GM23338 (cell line): ENCODE data around the gene VSIG10L. TPM values are rescaled to one million over a fixed set of nuclear protein-coding genes. Genes with fewer than 3 reads are reported as not detected.

Source experiments
- ATAC-seq: fragments of 200-7000 bp; cut with Tn5 transposase; 3 replicates; pipeline ENCODE4 v1.9.1; 2020
- DNase-seq: peaks from one replicate; pipeline ENCODE4 v3.0.0-alpha.2; 2015; ENCODE audit warnings: low spot score
- H2AFZ ChIP-seq: fragments of 200-600 bp; sonication (generic); 2 replicates; pipeline ENCODE4 v1.8.0; 2016; ENCODE audit warnings: antibody characterized with exemption, mild to moderate bottlenecking, moderate library complexity
- H3F3A ChIP-seq: fragments of 200-600 bp; sonication (generic); replicated peaks from 2 replicates; pipeline ENCODE4 v1.8.0; 2017; ENCODE audit warnings: antibody characterized with exemption, mixed run types, low read depth
- H3K27ac ChIP-seq: fragments of 200-600 bp; sonication (generic); 2 replicates; pipeline ENCODE4 v1.6.1; 2016; ENCODE audit warnings: low read depth
- H3K27me3 ChIP-seq: fragments of 200-600 bp; sonication (generic); 2 replicates; pipeline ENCODE4 v1.8.0; 2016; ENCODE audit warnings: mild to moderate bottlenecking, mixed run types, moderate library complexity; ENCODE audit not compliant: insufficient read depth
- H3K36me3 ChIP-seq: fragments of 200-600 bp; sonication (generic); 2 replicates; pipeline ENCODE4 v1.8.0; 2016; ENCODE audit warnings: mild to moderate bottlenecking; ENCODE audit not compliant: insufficient read depth
- H3K4me1 ChIP-seq: fragments of 200-600 bp; sonication (generic); 2 replicates; pipeline ENCODE4 v1.8.0; 2016; ENCODE audit warnings: mild to moderate bottlenecking, moderate library complexity; ENCODE audit not compliant: insufficient read depth
- H3K4me2 ChIP-seq: fragments of 200-600 bp; sonication (generic); 2 replicates; pipeline ENCODE4 v1.7.1; 2017; ENCODE audit warnings: mixed run types
- H3K4me3 ChIP-seq: fragments of 200-600 bp; sonication (generic); 2 replicates; pipeline ENCODE4 v1.6.1; 2016; ENCODE audit warnings: mixed run types
- H3K79me2 ChIP-seq: fragments of 200-600 bp; sonication (generic); replicated peaks from 2 replicates; pipeline ENCODE4 v1.8.0; 2017; ENCODE audit warnings: mild to moderate bottlenecking; ENCODE audit not compliant: insufficient read depth
- H3K9me2 ChIP-seq: fragments of 200-600 bp; sonication (generic); 2 replicates; pipeline ENCODE4 v1.8.0; 2017; ENCODE audit not compliant: insufficient read depth
- H4K20me1 ChIP-seq: fragments of 200-600 bp; sonication (generic); replicated peaks from 2 replicates; pipeline ENCODE4 v1.8.0; 2017; ENCODE audit warnings: mild to moderate bottlenecking; ENCODE audit not compliant: insufficient read depth
- H3K27ac Mint-ChIP-seq: 2 replicates; pipeline ENCODE4 v1.8.0; 2020; ENCODE audit warnings: inconsistent platforms, mild to moderate bottlenecking, moderate library complexity, mixed read lengths
- H3K27me3 Mint-ChIP-seq: 3 replicates; pipeline ENCODE4 v1.8.0; 2022; ENCODE audit warnings: low read depth, mild to moderate bottlenecking, moderate library complexity, mixed read lengths, inconsistent platforms; ENCODE audit not compliant: insufficient read depth, poor library complexity
- H3K36me3 Mint-ChIP-seq: 3 replicates; pipeline ENCODE4 v1.8.0; 2021; ENCODE audit warnings: low read depth, mild to moderate bottlenecking, inconsistent platforms, moderate library complexity, mixed read lengths
- H3K4me1 Mint-ChIP-seq: 3 replicates; pipeline ENCODE4 v1.8.0; 2020; ENCODE audit warnings: mild to moderate bottlenecking, inconsistent platforms, mixed read lengths
- H3K4me3 Mint-ChIP-seq: 3 replicates; pipeline ENCODE4 v1.8.0; 2021; ENCODE audit warnings: moderate library complexity, mild to moderate bottlenecking, inconsistent platforms, mixed read lengths
- H3K9me3 Mint-ChIP-seq: 3 replicates; pipeline ENCODE4 v1.8.0; 2020; ENCODE audit warnings: moderate library complexity, mild to moderate bottlenecking, inconsistent platforms, mixed read lengths
- CREB1 ChIP-seq: fragments of 250-450 bp; sonication (Bioruptor Pico); IDR thresholded peaks from 2 replicates; pipeline ENCODE4 v1.5.0; 2020; ENCODE audit warnings: low read depth, mild to moderate bottlenecking, moderate library complexity
- CTCF ChIP-seq, 2 experiments: fragments of 200-600 bp in 1 of 2; sonication (generic) in 1 of 2; conservative IDR thresholded peaks; 2 replicates each; pipeline versions ENCODE4 v1.5.1 to v1.6.1; 2016 to 2017; ENCODE audit warnings: antibody characterized with exemption in 2 of 2, low read depth in 2 of 2, mild to moderate bottlenecking in 2 of 2, moderate library complexity in 1 of 2
- ETS1 ChIP-seq: IDR thresholded peaks from 2 replicates; pipeline ENCODE4 v1.6.1; 2016; ENCODE audit warnings: antibody characterized with exemption
- EZH2 ChIP-seq: fragments of 200-600 bp; sonication (generic); IDR thresholded peaks from one replicate; pipeline ENCODE4 v1.8.0; 2017; ENCODE audit warnings: antibody characterized with exemption, mild to moderate bottlenecking, low read depth; ENCODE audit not compliant: unreplicated experiment
- EZH2phosphoT487 ChIP-seq: fragments of 200-600 bp; sonication (generic); IDR thresholded peaks from one replicate; pipeline ENCODE4 v1.8.1; 2018; ENCODE audit warnings: antibody characterized with exemption; ENCODE audit not compliant: unreplicated experiment
- JUNB ChIP-seq: IDR thresholded peaks from one replicate; pipeline ENCODE4 v1.6.1; 2016; ENCODE audit warnings: antibody characterized with exemption; ENCODE audit not compliant: unreplicated experiment
- NANOG ChIP-seq: IDR thresholded peaks from 2 replicates; pipeline ENCODE4 v1.6.1; 2016; ENCODE audit warnings: antibody characterized with exemption, borderline replicate concordance
- POLR2AphosphoS5 ChIP-seq: IDR thresholded peaks from 2 replicates; pipeline ENCODE4 v1.6.1; 2016; ENCODE audit warnings: antibody characterized with exemption, low read depth
- REST ChIP-seq: IDR thresholded peaks from one replicate; pipeline ENCODE4 v1.6.1; 2018; ENCODE audit warnings: antibody characterized with exemption; ENCODE audit not compliant: unreplicated experiment
- STAT1 ChIP-seq: IDR thresholded peaks from one replicate; pipeline ENCODE4 v1.6.1; 2016; ENCODE audit warnings: antibody characterized with exemption; ENCODE audit not compliant: unreplicated experiment
- ZNF114 ChIP-seq: fragments of 250-450 bp; sonication (Bioruptor Pico); IDR thresholded peaks from 2 replicates; pipeline ENCODE4 v1.5.0; 2020; ENCODE audit warnings: mild to moderate bottlenecking, moderate library complexity
- ZNF331 ChIP-seq: fragments of 250-450 bp; sonication (Bioruptor Pico); IDR thresholded peaks from 2 replicates; pipeline ENCODE4 v1.5.0; 2020; ENCODE audit warnings: low read depth, mild to moderate bottlenecking, moderate library complexity
- ZNF462 ChIP-seq: fragments of 250-450 bp; sonication (Bioruptor Pico); IDR thresholded peaks from 2 replicates; pipeline ENCODE4 v1.5.0; 2020; ENCODE audit warnings: mild to moderate bottlenecking, moderate library complexity
- polyA plus RNA-seq: library from polyadenylated mRNA; unstranded; fragments of >200 nt; fragmentation: Nextera tagmentation; extraction: Ambion mirVana; gene quantifications from 2 replicates; pipeline ENCODE4 v1.2.1, GENCODE V29; 2016
- total RNA-seq: library from RNA; depleted of rRNA; stranded (reverse); fragments of >200 nt; shearing (Covaris generic); gene quantifications from 2 replicates; pipeline ENCODE4 v1.2.3, GENCODE V29; 2014

The VSIG10L gene
- total and polyA plus RNA-seq, 2 experiments from 2014 or later, result 9.6 to 10.4 TPM

- Mint-ChIP-seq H3K4me3 (no peak overlapping the region), H3K36me3 (peaks cover 47% of the 10 kb centered on the region), H3K4me1 (peaks cover 18% of the 10 kb centered on the region), H3K9me3 (no peaks in the 10 kb centered on the region; the same call in 1 of the 3 replicates), H3K27ac (no peak overlapping the region), H3K27me3 (peaks cover 20% of the 10 kb centered on the region)
- Histone ChIP-seq H3K4me3 (no peak overlapping the region), H3K9me2 (0 out of 2 replicates have a peak, but pooled peaks cover 3% of the 10 kb centered on the region), H4K20me1 (0 out of 2 replicates have a peak, but pooled peaks cover 2% of the 10 kb centered on the region), H3F3A (no peaks in the 10 kb centered on the region), H2AFZ (no peak overlapping the region), H3K79me2 (no peaks in the 10 kb centered on the region), H3K36me3 (0 out of 2 replicates have a peak, but pooled peaks cover 6% of the 10 kb centered on the region), H3K4me1 (peaks cover 10% of the 10 kb centered on the region; the same call in 1 of the 2 replicates), H3K27ac (no peak overlapping the region), H3K4me2 (no peak overlapping the region), H3K27me3 (peaks cover 17% of the 10 kb centered on the region)
- TF ChIP-seq EZH2phosphoT487 (no peak), CREB1 (CRISPR knock-in tag) (no peak), EZH2 (no peak), POLR2AphosphoS5 (no peak), NANOG (no peak), ZNF462 (CRISPR knock-in tag) (no peak), ZNF331 (CRISPR knock-in tag) (no peak), ETS1 (no peak), STAT1 (no peak), JUNB (no peak), CTCF (conservative IDR thresholded peaks at IDR 0.05; ENCODE audit: low read depth in 2 of 2) (no peak), REST (no peak), ZNF114 (CRISPR knock-in tag) (no peak)
- DNase-seq (no peak), ATAC-seq (no peak)
These were observed 11.6 kb downstream of the VSIG10L start for GRCh38 chr19:51330366-51330765.
